ENCODE data around the gene PLEKHA7. TPM values are rescaled to one million over a fixed set of nuclear protein-coding genes. Genes with fewer than 3 reads are reported as not detected.
A peak's percentile ranks its signal among the peaks of the same experiment; 100 is the strongest.

The PLEKHA7 gene
- total and polyA plus RNA-seq, 7 donors: 0.74 to 2.6 (median 1.2) TPM

- WGBS, 3 donors: 0 to 1% (median 1%) methylated on average over 6 of the region's 6 CpGs
- peak in 3 of 4 donors; percentile 8 to 30 (median 18) for ATAC-seq
- Histone ChIP-seq H3K27me3 (ENCODE audit: insufficient read depth in 3 of 3, low read length in 2 of 3) (no peaks in the 10 kb centered on the region), H3K27ac (peak overlapping the region; percentile 93), H3K4me3 (peak overlapping the region; percentile 93), H3K4me1 (peaks cover 30% of the 10 kb centered on the region), H3K9me3 (no peaks in the 10 kb centered on the region), H3K36me3 (ENCODE audit: insufficient read depth in 1 of 2, low read depth in 1 of 2) (peaks cover 0 to 7% of the 10 kb centered on the region in 2 donors)
- intact Hi-C loops (cut with DNase I): loop anchor here in 1 of 2 donors (10.0 kb wide), 1 partner anchor 1587 kb away; the partner anchor contains the start of genes GTF2H1 and HPS5
- TF ChIP-seq, protein P1, sequence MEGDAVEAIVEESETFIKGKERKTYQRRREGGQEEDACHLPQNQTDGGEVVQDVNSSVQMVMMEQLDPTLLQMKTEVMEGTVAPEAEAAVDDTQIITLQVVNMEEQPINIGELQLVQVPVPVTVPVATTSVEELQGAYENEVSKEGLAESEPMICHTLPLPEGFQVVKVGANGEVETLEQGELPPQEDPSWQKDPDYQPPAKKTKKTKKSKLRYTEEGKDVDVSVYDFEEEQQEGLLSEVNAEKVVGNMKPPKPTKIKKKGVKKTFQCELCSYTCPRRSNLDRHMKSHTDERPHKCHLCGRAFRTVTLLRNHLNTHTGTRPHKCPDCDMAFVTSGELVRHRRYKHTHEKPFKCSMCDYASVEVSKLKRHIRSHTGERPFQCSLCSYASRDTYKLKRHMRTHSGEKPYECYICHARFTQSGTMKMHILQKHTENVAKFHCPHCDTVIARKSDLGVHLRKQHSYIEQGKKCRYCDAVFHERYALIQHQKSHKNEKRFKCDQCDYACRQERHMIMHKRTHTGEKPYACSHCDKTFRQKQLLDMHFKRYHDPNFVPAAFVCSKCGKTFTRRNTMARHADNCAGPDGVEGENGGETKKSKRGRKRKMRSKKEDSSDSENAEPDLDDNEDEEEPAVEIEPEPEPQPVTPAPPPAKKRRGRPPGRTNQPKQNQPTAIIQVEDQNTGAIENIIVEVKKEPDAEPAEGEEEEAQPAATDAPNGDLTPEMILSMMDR (IDR thresholded peaks at IDR 0.05): no peak
- DNase-seq: no peak
Observed at GRCh38 chr11:16737818-16738192, 276.4 kb downstream of the PLEKHA7 start.

Other genes starting within 250 kb of the PLEKHA7 start
- 1,000 to 10,000 TPM in 2 of 4 donors, 100 to 1,000 TPM in 2; 717 to 1,079 (median 1,007) TPM for gene RPS13, start 63.3 kb upstream of the PLEKHA7 start, total RNA-seq
- 1,000 to 10,000 TPM; 1,994 to 2,310 (median 2,088) TPM for gene RPS13, start 63.3 kb upstream of the PLEKHA7 start, polyA plus RNA-seq
- gene PIK3C2A, start 193.6 kb upstream of the PLEKHA7 start, total RNA-seq: 10 to 100 TPM; 14.0 to 16.6 (median 16.4) TPM
- gene PIK3C2A, start 193.6 kb upstream of the PLEKHA7 start, polyA plus RNA-seq: 1 to 10 TPM; 3.1 to 6.2 (median 3.8) TPM